Endometrial microvascular endothelial cells (primary cell): ENCODE measurements around the gene ST7. TPM values are rescaled to one million over a fixed set of nuclear protein-coding genes. Genes with fewer than 3 reads are reported as not detected.

Experiments used
- in situ Hi-C: cut with HindIII; loops from 2 replicates; pipeline ENCODE4 v1.10.0; 2017; ENCODE audit warnings: low sequenced_read_pairs, low pct_unique_long_range_greater_than_20kb; ENCODE audit errors: inconsistent ontology term
- total RNA-seq: library from RNA; depleted of rRNA; stranded (reverse); fragments of >200 nt; gene quantifications from one replicate; pipeline ENCODE4 v1.2.3, GENCODE V29; 2015; ENCODE audit errors: inconsistent ontology term

The ST7 gene
- total RNA-seq, 1 donor from 2014 or later: 24.0 TPM

DNA sequence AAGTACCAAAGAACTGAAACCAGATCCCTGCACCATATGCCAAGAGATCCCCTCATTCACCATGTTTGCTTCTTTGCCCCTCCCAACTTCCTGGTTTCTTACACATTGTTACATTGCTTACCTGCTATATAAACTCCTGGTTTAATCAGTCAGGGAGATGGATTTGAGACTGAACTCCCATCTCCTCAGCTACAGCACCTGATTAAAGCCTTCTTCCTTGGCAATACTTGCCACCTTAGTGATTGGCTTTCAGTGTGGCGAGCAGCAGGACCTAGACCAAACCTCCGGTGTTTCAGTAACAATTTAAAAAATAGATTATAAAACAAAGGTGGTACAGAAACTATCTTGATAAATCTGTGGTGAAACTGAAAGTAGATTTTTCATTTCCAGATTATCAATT lies 122.6 kb downstream of the ST7 start:
- in situ Hi-C loops: no loop called here

DNA sequence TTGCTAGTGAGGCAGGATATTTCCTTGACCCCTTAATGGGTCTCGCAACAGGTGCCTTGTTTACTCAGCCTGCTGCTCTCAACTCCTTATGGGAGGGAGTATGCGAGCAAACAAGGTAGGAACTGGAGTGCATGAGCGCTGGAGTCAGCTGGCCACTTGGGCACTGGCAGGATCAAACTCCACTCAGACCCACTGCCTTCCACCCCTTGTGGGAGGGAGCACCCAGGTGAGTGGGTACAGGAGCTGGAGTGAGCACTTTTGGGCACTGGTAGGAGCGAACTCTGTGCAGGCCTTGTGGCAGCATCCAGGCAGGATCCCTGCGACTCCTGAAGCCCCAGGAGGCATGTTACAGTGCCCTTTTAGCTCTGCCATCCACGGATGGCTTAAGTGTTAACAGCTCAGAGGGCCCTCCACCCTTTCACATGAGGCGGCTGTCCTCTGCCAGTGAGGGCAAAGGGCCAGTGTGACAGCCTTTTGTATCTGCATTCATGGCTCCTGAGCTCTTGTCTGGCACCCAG lies 123.2 kb downstream of the ST7 start:
- in situ Hi-C loops: no loop called here

DNA sequence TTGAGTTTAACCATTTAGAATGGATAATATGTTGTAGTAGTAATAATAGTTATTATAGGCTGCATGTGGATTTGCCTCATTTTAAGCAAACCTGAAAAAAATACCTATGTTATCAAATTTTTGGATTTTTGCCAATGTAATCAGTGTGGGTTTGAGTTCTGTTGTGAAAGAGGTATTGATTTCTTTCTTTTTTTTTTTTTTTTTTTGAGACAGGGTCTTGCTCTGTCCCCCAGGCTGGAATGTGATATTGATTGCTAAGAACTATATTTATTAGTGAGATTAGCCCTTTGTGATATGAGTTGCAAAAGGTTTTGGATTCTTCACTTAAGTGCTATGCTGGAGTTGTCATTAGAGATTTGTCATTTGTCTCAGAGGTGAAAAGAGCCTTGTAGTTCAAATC lies 124.4 kb downstream of the ST7 start:
- in situ Hi-C loops: no loop called here

DNA sequence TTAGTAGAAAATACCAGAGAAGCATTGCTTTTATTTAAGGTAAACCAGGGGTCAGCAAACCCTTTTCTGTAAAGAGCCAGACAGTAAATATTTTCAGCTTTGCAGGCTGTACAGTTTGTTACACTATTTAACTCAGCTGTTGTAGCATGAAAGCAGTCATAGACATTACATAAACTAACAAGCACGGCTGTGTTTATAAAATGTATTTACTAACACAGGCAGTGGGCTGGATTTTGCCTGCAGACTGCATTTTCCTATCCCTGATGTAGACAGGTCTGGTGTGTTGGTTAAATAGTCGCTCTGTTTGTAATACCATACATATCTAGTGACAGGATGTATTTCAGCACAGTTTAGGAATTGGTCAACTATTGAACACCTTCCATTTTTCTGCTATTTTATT lies 129.3 kb downstream of the ST7 start:
- in situ Hi-C loops: no loop called here

DNA sequence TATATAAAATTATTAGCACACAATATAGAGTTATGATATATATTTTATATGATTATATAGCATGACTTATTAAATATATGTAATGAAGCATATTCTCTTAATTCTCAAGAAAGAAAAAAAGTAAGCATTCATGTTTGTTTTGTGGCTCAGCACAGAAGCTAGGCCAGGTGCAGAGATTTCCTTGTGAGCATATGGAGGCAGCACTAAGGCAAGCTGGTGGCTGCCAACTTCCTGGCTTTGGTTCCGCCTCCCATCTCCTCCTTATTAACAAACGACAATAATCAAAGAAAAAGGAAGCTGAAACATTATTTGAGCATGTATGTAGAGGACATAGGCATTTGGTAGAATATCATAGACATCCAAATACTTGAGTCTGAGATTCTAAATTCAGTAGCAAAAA lies 130.3 kb downstream of the ST7 start:
- in situ Hi-C loops: no loop called here

DNA sequence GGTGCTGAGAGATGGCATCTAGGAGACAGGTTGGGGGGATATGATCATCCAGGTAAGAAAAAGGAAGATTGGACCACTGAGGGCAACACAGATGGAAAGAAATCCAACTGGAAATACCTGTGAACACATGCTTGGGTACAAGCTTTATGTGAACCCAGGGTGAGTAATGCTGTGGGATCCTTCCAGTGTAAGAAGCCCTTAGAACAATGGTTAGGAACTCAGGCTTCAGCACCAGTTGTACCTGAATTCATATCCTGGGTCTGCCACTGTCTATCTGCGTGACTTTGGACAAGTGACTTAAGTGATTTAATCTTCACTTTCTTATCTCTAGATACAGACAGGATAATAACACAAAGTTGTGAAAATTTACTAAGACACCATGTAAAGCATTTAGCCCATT lies 131.0 kb downstream of the ST7 start:
- in situ Hi-C loops: no loop called here

DNA sequence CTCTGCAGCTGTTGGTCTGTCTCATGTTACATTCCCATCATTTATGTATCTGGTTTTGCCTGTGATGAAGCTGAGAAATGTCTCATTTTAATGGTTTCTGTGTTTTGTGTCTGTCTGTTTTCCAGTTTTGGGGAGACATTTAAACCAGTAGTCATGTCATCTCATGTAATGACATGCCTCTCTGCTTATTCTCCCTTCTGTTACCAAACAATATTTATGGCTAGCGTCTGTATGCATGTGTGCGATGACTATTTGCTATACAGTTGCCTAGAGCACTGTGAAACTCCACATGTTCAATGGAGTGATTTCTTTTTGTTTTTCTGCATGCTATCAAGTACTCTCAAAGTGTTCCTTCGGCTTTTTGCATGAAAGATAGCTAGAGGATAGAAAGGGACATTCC lies 132.0 kb downstream of the ST7 start:
- in situ Hi-C loops: no loop called here

DNA sequence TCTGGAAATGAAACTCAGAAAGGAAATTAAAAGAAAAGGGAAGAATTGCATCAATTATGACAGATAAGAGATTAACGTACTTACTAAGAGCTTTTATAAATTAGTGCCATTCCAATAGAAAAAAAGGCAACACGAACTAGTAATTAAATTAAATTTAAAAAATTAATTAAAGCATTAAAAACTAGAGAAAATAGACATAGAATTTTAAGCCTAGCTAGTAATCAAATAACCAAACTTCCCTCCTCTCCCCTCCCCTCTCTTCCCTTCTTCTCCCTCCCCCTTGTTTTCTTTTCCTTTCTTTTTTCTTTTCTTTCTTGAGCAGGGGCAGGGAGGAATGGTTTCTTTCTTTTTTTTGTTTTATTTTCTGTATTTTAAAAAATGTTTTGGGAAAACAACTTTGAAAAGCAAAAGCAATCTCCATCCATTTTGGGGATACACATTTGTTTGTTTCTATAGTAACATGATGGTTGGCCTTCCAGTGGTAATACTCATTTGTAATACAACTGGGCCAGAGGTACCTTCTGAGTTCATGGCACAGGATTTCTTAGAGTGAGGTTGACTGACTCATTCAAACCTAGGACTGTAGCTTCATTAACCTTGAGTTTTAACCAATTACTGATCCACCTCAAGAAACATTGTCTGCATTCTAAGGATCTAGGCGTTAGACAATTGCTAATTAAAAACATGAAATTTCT lies 132.6 kb downstream of the ST7 start:
- in situ Hi-C loops: no loop called here

DNA sequence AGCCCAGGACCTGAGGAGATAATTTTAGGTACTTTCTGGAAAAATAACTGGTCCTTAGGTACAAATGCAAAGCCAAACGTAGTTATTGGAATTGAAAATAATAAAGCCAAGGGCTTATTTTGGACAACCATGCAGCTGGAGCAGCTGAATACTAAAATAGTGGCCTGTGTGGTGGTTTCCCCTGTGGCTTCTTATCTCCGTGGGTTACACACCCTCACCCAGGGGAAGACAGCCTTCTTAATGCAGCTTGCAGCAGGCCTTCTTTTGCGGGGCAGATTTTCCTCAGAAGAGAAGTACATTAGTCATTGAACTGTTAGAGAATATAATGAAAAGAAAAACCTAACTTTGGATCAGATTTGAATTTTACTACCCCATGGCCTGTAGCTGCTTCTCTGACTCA lies 133.5 kb downstream of the ST7 start:
- in situ Hi-C loops: no loop called here

DNA sequence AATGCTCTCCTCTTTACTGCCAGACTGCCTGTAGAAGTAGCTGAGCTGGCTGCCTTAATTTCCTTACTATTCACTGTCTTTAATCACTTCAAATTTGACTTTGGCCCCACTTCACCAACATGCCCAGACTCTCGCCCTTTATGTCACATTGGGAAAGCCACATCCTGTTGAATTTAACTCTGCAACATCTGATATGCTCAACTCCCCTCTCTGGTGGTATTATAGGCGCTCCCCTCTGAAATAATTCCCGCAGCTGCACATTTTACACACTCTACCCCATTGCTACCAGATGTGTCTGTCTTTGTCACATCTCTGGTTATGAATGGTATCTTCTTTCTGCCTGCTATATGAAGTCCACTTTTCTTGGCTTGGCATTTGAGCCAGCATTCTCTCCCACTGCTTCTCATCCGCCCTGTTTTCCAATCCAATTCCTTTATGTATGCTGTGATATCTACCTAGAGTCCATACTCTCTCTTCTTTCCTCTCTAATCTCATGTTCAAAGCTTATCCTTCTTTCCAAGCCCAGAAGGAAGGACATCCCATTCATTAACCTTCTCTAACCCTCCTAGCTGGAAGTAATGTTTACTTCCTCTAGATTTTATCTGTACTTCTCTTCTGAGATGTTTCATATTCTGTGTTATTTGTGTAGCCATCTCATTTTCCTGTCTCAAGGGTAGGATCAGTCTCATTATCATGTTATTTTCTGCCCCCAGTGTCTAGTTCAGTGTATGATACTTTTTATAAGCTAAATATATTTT lies 134.5 kb downstream of the ST7 start:
- in situ Hi-C loops: no loop called here

DNA sequence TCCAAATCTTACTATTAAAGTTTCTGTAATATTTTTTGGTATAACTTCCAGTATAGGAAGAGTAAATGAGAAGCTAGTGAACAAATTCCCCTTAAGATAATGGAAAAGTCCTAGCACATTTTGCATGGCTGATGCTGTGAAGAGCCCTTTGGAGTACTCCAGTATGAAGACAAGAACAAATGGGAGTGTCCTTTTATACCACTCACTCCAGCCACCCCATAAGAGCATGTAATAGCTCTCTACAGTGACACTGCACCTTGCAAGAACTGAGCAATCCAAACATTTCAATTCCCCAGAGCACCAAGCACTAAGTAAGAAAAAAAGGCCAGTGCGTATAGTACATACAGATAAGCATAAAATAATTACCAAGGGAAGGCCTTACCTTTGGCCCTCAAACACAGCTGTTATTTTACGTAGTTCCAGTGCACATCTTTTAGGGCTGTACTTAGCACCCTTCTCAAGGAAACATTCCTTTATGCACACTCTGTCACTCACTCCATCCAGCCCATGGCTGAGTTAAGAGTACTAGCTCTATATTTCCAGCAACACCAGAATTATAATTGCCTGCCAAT lies 135.4 kb downstream of the ST7 start:
- in situ Hi-C loops: no loop called here

DNA sequence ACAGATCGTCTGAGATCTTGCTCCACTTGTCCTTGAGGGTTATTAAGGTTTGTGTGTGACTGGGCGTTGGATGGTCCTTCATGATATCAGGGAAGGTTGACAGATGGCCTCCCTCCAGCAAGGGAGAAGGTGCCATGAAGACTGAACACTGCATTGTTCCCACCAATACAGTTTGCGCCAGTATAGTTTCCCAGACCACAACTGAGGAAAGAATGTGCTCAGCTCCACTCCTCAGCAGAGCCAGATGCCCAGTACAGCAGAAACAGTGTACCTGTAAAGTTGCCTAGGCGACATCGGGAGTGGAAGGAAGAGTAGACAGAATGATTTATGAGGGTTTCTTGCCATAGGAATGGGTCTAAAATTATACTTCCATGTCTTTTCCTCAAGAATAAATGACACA lies 137.5 kb downstream of the ST7 start:
- in situ Hi-C loops: no loop called here

DNA sequence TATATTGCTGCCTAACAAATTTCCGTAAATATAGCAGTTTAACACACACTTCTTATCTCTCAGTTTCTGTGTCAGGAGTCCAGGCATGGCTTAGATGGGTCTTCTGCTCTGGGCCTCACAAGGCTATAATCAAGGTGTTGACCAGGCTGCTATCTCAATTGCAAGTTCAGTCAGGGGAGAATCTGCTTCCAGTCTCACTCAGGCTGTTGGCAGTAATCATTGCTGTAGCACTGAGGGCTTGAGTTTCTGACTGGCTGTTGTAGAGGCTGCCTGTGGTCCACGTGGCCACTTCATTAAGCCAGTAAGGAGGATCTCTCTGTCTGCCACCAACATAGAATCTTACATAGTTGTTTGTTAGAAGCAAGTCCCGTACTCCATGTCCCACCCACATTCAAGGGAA lies 138.4 kb downstream of the ST7 start:
- in situ Hi-C loops: no loop called here

DNA sequence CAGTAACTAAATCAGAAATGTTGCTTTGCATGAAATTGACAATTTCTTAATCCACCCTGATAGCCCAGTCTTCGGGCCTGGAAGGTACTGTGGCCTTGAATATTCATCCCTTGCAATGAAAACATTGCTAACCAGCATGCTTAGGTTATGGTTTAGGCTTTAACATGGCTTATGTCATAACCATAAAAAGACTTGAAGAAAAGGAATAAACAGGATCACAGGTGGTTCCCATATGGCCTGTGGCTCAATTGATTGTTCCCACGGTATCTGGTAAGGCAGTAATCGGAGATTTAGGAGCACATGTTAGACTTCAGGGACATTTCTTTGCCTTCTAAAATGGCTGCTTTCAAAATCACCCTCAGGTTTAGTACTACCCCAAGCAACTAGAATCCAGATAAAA lies 139.5 kb downstream of the ST7 start:
- in situ Hi-C loops: no loop called here

DNA sequence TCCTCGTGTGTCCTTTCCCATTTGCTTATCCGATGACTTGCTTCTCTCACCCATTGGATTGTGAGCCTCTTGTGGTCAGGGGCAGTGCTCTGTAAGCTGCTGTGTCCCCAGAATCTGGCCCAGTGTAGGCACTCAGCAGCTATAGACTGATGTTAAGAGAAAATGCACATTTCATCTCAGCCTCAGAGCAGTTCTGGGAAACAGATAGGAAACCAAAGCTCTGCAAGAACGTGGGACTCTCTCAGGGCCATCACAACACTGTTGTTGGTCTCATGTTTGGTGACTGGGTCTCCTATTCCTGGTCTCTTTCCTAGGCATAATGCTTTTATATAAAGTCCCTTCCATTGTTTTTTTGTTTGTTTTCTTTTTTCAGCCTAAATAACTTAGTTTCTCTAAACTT lies 141.2 kb downstream of the ST7 start:
- in situ Hi-C loops: no loop called here

DNA sequence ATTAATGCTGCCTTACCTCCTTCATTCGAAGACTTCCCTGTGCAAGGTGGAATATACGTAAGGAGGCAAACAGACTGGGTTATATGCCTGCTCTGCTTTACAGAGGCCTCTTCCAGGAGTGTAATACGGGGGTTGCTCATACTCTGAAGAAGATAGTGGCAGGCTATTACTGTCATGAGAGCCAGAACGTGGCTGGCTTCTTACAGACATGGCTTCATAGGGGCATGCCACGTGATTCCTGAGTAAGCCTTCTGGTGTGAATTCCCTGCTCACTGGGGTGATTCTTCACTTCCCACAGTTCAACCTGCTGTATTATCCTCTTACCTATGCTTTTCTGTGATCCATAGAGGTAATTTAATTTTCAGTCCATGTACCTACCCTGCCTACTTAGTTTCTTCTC lies 141.8 kb downstream of the ST7 start:
- in situ Hi-C loops: no loop called here

DNA sequence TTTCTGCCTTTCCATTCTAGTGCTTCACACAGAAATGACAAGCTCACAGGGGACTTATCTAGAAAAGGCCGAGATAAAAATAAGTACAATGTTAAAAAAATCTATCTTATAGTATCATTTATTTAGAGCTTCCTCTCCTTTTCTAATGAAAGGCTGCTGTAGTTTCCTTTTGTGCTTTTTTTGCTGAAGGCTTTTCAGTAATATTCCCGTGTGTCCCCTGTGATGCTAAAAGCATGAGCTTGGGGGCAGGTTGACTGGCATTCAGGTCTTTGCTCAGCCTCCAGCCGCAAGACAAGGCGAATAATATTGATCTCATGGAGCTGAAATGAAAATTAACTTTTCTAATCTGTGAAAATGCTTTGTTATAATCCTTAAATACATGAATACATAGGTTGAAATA lies 143.0 kb downstream of the ST7 start:
- in situ Hi-C loops: no loop called here

DNA sequence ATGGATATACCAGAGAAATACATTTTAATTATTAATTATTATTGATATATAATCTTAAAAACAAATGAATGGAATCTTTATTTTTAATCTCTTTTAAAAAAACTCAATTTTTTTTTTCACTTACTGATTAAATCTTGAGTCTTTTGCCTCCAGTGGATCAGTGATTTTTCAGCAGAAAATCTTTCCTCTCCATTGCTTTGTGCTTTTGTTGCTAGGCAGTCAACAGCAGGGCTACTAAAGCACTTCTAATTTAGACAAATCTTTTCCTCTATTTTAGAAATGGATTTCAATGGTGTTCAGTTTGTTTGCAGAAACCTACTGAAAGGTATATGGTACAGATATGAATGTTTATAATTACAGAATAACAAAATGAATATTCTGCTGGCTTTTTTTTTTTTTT lies 143.6 kb downstream of the ST7 start:
- in situ Hi-C loops: no loop called here

DNA sequence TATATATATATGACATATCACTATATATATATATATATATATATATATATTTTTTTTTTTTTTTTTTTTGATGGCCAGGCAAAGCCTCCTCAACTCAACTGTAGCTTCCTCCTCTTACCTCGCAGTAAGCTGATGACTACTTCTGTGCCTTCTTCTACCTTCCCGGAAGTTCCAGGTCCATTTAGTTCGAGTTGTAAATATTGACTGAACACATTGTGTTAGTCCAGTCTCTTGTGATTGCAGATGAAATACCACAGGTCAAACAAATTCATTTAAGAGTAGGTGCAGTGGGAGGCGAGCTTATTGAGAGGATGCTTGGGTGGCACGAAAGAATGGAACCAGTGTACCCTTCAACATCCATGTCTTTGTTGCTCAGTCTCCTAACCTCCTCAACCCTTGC lies 144.6 kb downstream of the ST7 start:
- in situ Hi-C loops: no loop called here

DNA sequence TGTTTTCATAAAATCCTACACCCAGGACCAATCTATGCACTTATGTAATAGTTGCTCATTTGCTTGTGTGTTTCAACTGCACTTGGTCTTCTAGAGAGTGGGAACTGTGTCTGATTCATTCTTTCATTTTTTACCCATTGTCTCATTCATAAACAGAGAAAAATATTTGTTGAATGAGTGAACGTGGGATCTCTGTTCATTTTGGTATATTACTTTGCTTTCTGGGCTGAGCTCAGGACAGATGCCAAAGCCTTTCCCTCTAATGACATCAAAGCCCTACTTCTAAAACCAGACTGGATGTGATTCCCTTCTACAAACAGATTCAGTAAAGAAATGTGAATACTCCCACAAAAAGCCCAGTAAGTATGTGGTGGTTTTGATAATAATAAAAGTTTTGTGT lies 145.2 kb downstream of the ST7 start:
- in situ Hi-C loops: no loop called here
